Bronchial epithelial cell (primary cell): ENCODE data around the gene MSS51. TPM values are rescaled to one million over a fixed set of nuclear protein-coding genes. Genes with fewer than 3 reads are reported as not detected.

Experiments
- DNase-seq: peaks from one replicate; pipeline ENCODE4 v3.0.0-alpha.2; 2010; ENCODE audit warnings: low read depth
- FAIRE-seq: peaks from 2 replicates; lab custom pipeline; 2011; peaks lifted over from hg19 to GRCh38; lab: Jason Lieb, UNC
- H3K27me3 ChIP-seq: 2 replicates; pipeline ENCODE4 v1.5.1; 2011; ENCODE audit warnings: low read length; ENCODE audit not compliant: control insufficient read depth, insufficient read depth
- H3K36me3 ChIP-seq: 2 replicates; pipeline ENCODE4 v1.5.1; 2011; ENCODE audit warnings: low read length; ENCODE audit not compliant: control insufficient read depth, insufficient read depth
- H3K4me3 ChIP-seq: 2 replicates; pipeline ENCODE4 v1.5.1; 2011; ENCODE audit warnings: mild to moderate bottlenecking, low read depth, low read length, control low read depth
- total RNA-seq: library from RNA; depleted of rRNA; stranded (reverse); fragments of >200 nt; gene quantifications from 2 replicates; pipeline ENCODE4 v1.2.1, GENCODE V29; 2014
- TF ChIP-seq, protein P1 (sequence below): IDR thresholded peaks from 2 replicates; pipeline ENCODE4 v1.5.1; 2011; ENCODE audit warnings: mild to moderate bottlenecking, moderate library complexity, low read length, control low read depth, inconsistent platforms; ENCODE audit not compliant: insufficient read depth, severe bottlenecking

Gene MSS51
- total RNA-seq = 0.90 and 1.1 TPM in 2 replicates

DNA sequence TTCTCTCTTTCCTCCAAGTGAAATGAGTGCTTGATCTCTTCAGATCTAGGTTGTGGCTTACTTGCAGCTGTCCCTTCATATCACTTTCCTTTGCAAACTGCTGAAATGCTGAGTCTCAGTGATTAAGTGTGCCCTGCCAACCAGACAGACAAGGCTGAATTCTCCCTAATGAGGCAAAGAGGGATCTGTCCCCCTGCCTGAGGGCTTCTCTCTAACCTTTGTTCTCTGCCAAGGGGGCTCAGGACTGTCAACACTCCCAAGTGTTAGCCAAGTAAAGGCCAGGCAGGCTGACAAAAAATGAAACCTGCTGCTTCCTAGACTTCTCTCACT lies at the start of gene MSS51:
MSS51 (minus strand) TSS at position 24 of the 330 bp plus-strand sequence. CDS start 5,277 bp downstream, outside the sequence.
- DNase-seq (no peak), FAIRE-seq (no peak)
- no peak within 1 kb of the TSS for H3K4me3 ChIP-seq
- H3K27me3 ChIP-seq = no peaks in the 10 kb centered on the region
- TF ChIP-seq, protein P1, sequence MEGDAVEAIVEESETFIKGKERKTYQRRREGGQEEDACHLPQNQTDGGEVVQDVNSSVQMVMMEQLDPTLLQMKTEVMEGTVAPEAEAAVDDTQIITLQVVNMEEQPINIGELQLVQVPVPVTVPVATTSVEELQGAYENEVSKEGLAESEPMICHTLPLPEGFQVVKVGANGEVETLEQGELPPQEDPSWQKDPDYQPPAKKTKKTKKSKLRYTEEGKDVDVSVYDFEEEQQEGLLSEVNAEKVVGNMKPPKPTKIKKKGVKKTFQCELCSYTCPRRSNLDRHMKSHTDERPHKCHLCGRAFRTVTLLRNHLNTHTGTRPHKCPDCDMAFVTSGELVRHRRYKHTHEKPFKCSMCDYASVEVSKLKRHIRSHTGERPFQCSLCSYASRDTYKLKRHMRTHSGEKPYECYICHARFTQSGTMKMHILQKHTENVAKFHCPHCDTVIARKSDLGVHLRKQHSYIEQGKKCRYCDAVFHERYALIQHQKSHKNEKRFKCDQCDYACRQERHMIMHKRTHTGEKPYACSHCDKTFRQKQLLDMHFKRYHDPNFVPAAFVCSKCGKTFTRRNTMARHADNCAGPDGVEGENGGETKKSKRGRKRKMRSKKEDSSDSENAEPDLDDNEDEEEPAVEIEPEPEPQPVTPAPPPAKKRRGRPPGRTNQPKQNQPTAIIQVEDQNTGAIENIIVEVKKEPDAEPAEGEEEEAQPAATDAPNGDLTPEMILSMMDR = no peak
- peaks cover 2% of the 10 kb centered on the region for H3K36me3 ChIP-seq

DNA sequence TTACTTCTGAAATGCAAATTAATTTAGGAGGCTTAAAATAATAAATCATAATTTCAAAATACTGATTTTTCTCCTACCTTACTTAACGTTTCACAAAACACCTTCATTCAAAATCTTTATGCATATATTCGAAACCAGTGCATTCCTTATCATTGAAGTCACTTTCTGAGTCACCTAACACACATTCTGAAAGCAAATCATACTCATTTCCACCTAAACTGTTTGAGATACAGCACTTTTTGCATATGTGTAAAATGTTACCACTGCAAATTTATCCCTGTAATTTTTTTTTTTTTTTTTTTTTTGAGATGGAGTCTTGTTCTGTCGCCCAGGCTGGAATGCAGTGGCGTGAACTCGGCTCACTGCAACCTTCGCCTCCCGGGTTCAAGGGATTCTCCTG lies 46.8 kb upstream of the MSS51 start:
- FAIRE-seq (no peak), DNase-seq (peak; percentile 76)
- TF ChIP-seq, protein P1 = no peak
- Histone ChIP-seq H3K4me3 (no peak overlapping the region), H3K27me3 (no peaks in the 10 kb centered on the region), H3K36me3 (peaks cover 4% of the 10 kb centered on the region)

DNA sequence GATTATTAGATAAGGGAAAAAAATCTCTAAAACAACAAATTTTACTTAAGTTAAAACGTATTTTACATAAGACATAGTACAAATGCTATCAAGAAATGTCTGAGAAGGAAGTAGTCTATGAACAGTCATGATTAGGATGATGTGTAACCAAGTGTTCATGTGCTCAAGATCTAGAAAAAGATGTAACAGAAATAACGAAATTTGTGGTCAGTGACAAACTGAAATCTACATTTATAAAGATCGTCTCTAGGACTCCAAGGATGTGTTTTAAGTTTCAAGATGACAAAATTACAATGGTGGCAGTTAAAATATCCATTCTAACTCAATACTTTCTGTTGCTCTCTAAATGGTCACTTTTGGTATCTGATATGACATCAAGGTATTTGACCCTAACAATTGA lies 45.3 kb upstream of the MSS51 start:
- TF ChIP-seq, protein P1 = no peak
- Histone ChIP-seq H3K27me3 (no peaks in the 10 kb centered on the region), H3K4me3 (no peak overlapping the region), H3K36me3 (peaks cover 4% of the 10 kb centered on the region)
- FAIRE-seq (no peak), DNase-seq (no peak)

DNA sequence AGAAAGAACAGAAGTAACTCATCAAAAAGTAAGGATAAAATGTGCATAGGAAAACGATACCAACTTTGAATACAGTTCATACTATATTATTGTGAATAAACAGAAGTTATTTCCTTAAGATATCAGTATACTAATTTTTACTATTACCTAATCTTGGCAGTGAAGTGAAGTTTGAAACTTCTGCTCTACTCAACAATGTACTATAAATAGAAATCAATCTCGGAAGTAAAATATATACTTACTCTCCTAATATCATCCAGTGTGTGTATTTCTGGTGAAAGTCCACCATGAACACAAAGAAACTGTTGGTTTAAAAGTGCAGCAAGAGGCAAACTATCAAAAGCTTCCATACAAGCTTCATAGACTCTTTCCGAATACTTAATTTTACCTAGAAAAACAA lies 37.9 kb upstream of the MSS51 start:
- H3K36me3 ChIP-seq = peaks cover 4% of the 10 kb centered on the region
- TF ChIP-seq, protein P1 = no peak
- no peak for FAIRE-seq
- H3K27me3 ChIP-seq = no peaks in the 10 kb centered on the region
- no peak overlapping the region for H3K4me3 ChIP-seq
- no peak for DNase-seq

DNA sequence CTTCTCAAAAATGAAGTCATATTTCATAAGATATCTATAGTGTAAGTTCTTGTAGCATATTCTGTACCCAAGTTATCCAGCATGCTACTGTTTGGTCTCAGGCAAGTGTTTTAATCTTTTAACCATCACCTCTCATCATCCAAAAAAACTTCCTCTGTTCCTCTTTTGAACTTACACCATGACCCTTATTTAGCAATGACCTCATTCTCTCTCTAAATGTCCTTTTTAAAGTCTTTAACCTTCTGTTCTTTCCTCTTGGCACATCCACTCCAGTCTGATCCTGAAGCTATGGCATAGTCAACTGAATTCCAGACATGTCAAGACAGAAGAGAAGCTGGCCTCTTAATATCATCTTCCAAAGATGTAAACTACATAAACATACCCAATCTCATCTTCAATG lies 36.2 kb upstream of the MSS51 start:
- Histone ChIP-seq H3K36me3 (peaks cover 4% of the 10 kb centered on the region), H3K4me3 (no peak overlapping the region), H3K27me3 (no peaks in the 10 kb centered on the region)
- FAIRE-seq = no peak
- TF ChIP-seq, protein P1 = no peak
- DNase-seq = no peak

DNA sequence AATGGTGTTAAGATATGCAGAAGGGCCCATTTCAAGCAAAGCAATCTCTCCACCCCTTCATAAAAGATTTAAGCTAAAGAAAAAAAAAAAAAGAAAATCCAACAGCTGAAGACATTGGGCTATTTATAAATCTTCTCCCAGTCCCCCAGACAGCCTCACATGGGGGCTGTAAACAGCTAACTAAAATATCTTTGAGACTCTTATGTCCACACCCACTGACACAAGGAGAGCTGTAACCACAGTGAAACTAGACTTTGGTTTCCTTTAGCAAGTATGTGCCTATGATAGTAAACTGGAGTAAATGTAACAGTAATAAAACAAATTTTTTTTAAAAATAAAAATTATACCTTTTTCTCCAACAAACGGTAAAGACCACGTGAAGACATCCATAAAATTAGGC lies 33.8 kb upstream of the MSS51 start:
- TF ChIP-seq, protein P1 = no peak
- H3K4me3 ChIP-seq = no peak overlapping the region
- H3K27me3 ChIP-seq = no peaks in the 10 kb centered on the region
- peaks cover 1% of the 10 kb centered on the region for H3K36me3 ChIP-seq
- FAIRE-seq = no peak
- DNase-seq = no peak
